Adrenal gland (tissue), 12 donors: ENCODE results near the gene FASTKD1. TPM values are rescaled to one million over a fixed set of nuclear protein-coding genes. Genes with fewer than 3 reads are reported as not detected.
"Not testable (repeated sequence)": the region's sequence is repeated elsewhere in the genome, so short reads cannot be mapped to it uniquely, and the experiment has no call there.

Source experiments
- DNase-seq, 7 donors: peaks; one replicate each; pipeline ENCODE4 v3.0.0-alpha.2; 2019 to 2020
- H3K27ac ChIP-seq, 5 donors: fragments of 200-600 bp; sonication (generic) in 4 of 5; 1 replicate in 3 of 5; 2 replicates in 2 of 5; pipeline versions ENCODE4 v1.5.1 to v1.8.0; 2016 to 2020; ENCODE audit warnings: mild to moderate bottlenecking in 1 of 5
- H3K27me3 ChIP-seq: fragments of 200-600 bp; 2 replicates; pipeline ENCODE4 v1.8.0; 2021
- H3K36me3 ChIP-seq, 2 donors: fragments of 200-600 bp; replicated peaks in 1 of 2; 1 replicate in 1 of 2; 2 replicates in 1 of 2; pipeline versions ENCODE4 v1.5.1 to v1.8.0; 2018 to 2022
- H3K4me1 ChIP-seq, 2 donors: fragments of 200-600 bp; replicated peaks in 1 of 2; 1 replicate in 1 of 2; 2 replicates in 1 of 2; pipeline versions ENCODE4 v1.5.1 to v1.8.0; 2018 to 2021
- H3K4me3 ChIP-seq, 4 donors: fragments of 200-600 bp; sonication (generic) in 3 of 4; one replicate each; pipeline ENCODE4 v1.5.1; 2016 to 2018
- H3K9me3 ChIP-seq, 3 donors: fragments of 200-600 bp; sonication (generic) in 1 of 3; replicated peaks in 1 of 3; 1 replicate in 2 of 3; 2 replicates in 1 of 3; pipeline versions ENCODE4 v1.5.1 to v1.8.0; 2016 to 2021
- POLR2A ChIP-seq, 2 donors: fragments of 450-650 bp; IDR thresholded peaks; one replicate each; pipeline ENCODE4 v1.6.1; 2017; ENCODE audit warnings: antibody characterized with exemption in 2 of 2, mild to moderate bottlenecking in 2 of 2, moderate library complexity in 1 of 2
- WGBS, 4 donors: extraction: QIAGEN DNeasy Blood & Tissue Kit in 2 of 4; methylation state at CpG; one replicate each; pipeline versions ENCODE4 v1.1.5 to v1.1.7; 2013 to 2017; 5-methylcytosine and 5-hydroxymethylcytosine counted together
- intact Hi-C, 2 donors: fragments of 100-400 bp; cut with DNase I; formaldehyde crosslinking; loops; one replicate each; pipeline versions ENCODE4 v1.14.1 to v1.15.0; 2022 to 2023
- polyA plus RNA-seq, 3 donors: library from polyadenylated mRNA; stranded (reverse); fragments of 200-250 nt in 2 of 3; fragments of 350-450 nt in 1 of 3; fragmentation: Illumina TruSeq in 1 of 3; extraction: RNeasy Lipid Tissue Mini Kit (QIAGEN cat#74804) in 1 of 3; gene quantifications; one replicate each; pipeline ENCODE4 v1.2.3, GENCODE V29; 2013 to 2014
- total RNA-seq, 9 donors: library from RNA; depleted of rRNA in 4 of 9; stranded (reverse); fragments of >200 nt in 4 of 9; fragments of 120-200 nt in 1 of 9; fragmentation: NEBNext Ultra II Directional in 1 of 9; extraction: Animal tissue kit (Norgen Biotek cat#: 25700) in 1 of 9; gene quantifications; one replicate each; pipeline versions ENCODE4 v1.1.0 to v1.2.4, GENCODE V29; 2013 to 2023
- TF ChIP-seq, protein P1 (sequence below), 6 experiments: fragments of 450-650 bp in 4 of 6; fragments of 200-600 bp in 2 of 6; sonication (generic) in 1 of 6; IDR thresholded peaks; 1 replicate in 5 of 6; 2 replicates in 1 of 6; pipeline versions ENCODE4 v1.5.1 to v1.8.0; 2016 to 2021; ENCODE audit warnings: antibody characterized with exemption in 6 of 6, mild to moderate bottlenecking in 2 of 6, moderate library complexity in 1 of 6
- donor health status: healthy with polysubstance abuse.
- donor health status: Bipolar disorder and iron deficiency.
- donor health status: DM: yes; HTN: yes; CAD: no.
- donor health status: DM: no; HTN: no; CAD: no.
- donor health status: DM: no; HTN: no; CAD: no.
- donor health status: DM: yes; HTN: yes; CAD: no.

FASTKD1 gene
- total and polyA plus RNA-seq, 12 donors: 5.9 to 121 (median 20.9) TPM

DNA sequence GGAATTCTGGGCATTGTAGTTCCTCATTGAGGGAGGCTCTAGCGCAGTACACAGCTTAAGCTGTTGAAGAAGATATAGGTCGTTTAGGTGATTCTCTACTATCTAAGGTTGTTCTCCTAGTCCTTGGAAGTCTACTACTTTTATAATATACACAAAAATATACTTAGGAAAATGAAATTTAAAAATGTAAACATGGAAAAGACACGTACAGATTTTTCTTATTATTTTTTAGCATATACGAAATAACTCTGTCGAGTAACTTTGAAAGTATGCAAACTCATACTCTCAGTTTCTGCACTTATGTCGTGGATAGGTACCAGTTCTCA is 272 bp upstream of the FASTKD1 start:
- no peak overlapping the region for H3K27ac ChIP-seq

DNA sequence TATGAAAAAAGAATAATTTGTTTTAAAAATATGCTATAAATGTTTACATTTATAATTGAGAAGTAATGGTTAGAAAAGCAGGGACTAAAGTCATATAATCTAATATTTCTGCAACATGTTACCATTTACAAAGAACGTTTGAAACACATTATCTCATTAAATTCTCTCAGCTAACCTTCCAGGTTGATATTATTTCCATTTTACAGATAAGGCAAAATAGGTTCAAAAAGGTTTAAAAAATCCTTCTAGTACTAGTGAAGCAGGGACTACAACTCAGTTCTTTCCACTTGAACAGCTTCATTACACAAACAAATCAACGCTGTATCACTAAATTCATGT is 875 bp downstream of the FASTKD1 start:
- Histone ChIP-seq H3K27ac (peak overlapping the region in 1 of 5 donors; percentile 68), H3K4me3 (peak overlapping the region in 2 of 4 donors; percentile 51 to 81), H3K36me3 (no peaks in the 10 kb centered on the region), H3K4me1 (peaks cover 5 to 14% of the 10 kb centered on the region in 2 donors), H3K27me3 (no peaks in the 10 kb centered on the region), H3K9me3 (no peaks in the 10 kb centered on the region)
- no peak for DNase-seq
- intact Hi-C loops: no loop called here
- WGBS, 4 donors: 18 to 37% (median 34%) methylated on average over 2 of the region's 2 CpGs
- TF ChIP-seq, protein P1, sequence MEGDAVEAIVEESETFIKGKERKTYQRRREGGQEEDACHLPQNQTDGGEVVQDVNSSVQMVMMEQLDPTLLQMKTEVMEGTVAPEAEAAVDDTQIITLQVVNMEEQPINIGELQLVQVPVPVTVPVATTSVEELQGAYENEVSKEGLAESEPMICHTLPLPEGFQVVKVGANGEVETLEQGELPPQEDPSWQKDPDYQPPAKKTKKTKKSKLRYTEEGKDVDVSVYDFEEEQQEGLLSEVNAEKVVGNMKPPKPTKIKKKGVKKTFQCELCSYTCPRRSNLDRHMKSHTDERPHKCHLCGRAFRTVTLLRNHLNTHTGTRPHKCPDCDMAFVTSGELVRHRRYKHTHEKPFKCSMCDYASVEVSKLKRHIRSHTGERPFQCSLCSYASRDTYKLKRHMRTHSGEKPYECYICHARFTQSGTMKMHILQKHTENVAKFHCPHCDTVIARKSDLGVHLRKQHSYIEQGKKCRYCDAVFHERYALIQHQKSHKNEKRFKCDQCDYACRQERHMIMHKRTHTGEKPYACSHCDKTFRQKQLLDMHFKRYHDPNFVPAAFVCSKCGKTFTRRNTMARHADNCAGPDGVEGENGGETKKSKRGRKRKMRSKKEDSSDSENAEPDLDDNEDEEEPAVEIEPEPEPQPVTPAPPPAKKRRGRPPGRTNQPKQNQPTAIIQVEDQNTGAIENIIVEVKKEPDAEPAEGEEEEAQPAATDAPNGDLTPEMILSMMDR (IDR thresholded peaks at IDR 0.05): no peak
- TF ChIP-seq POLR2A (IDR thresholded peaks at IDR 0.05): no peak

More for the DNA sequence above, 272 bp upstream of the FASTKD1 start:
- no peaks in the 10 kb centered on the region for H3K27me3 ChIP-seq
- 36 to 38% (median 38%) methylated on average over 6 of the region's 6 CpGs for WGBS, 4 donors
- peaks cover 5 to 14% of the 10 kb centered on the region in 2 donors for H3K4me1 ChIP-seq
- intact Hi-C loops: no loop called here
- peak overlapping the region in 2 of 4 donors; percentile 51 to 81 for H3K4me3 ChIP-seq
- TF ChIP-seq, protein P1 (IDR thresholded peaks at IDR 0.05): no peak
- no peak for TF ChIP-seq POLR2A (IDR thresholded peaks at IDR 0.05)
- no peaks in the 10 kb centered on the region for H3K9me3 ChIP-seq
- DNase-seq: no peak
- H3K36me3 ChIP-seq: no peaks in the 10 kb centered on the region

DNA sequence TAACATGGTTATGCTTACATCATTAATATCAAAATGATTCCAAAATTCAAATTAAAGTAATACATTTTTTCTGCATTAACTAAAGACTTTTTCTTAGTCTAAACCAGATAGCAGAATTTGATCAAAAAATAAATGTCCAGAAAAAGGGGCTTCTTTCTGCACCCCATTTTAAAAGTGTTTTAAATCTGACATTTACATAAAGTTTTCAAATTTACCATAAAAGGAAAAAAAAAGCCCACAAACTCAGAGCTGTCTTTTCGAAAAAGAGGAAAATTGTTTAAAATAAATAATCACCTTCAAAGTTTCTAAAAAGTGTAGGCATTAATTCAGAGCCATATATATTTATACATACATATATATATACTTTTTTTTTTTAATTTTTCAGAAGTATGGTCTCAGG is 1.5 kb downstream of the FASTKD1 start:
- Histone ChIP-seq H3K27me3 (no peaks in the 10 kb centered on the region), H3K4me1 (peaks cover 5 to 14% of the 10 kb centered on the region in 2 donors), H3K27ac (no peak overlapping the region), H3K9me3 (no peaks in the 10 kb centered on the region), H3K4me3 (no peak overlapping the region), H3K36me3 (no peaks in the 10 kb centered on the region)
- intact Hi-C loops: no loop called here
- 59 to 86% (median 74%) methylated on average over 1 of the region's 1 CpG for WGBS, 4 donors
- no peak for DNase-seq
- no peak for TF ChIP-seq POLR2A (IDR thresholded peaks at IDR 0.05)
- TF ChIP-seq, protein P1 (IDR thresholded peaks at IDR 0.05): no peak

DNA sequence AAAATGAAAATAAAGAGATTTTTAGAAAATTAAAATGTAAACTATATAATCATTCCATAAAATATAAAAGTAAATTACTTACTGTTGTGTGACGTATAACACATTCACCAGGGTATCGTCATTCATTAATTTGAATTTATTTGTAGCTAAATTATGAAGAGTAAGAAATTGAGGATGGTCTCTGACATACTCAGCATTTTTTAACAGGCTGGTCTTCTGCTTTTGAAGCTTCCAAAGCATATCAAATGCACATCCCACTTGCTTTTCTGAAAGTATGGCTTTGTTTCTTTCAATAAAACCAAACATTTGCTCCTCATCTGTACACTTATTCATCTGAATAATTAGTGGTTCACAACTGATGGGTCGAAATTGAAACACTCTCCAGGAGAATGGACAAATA is 2.1 kb downstream of the FASTKD1 start:
- Histone ChIP-seq H3K4me1 (peaks cover 5 to 14% of the 10 kb centered on the region in 2 donors), H3K9me3 (no peaks in the 10 kb centered on the region), H3K36me3 (no peaks in the 10 kb centered on the region), H3K27ac (no peak overlapping the region), H3K27me3 (no peaks in the 10 kb centered on the region), H3K4me3 (no peak overlapping the region)
- no peak for TF ChIP-seq POLR2A (IDR thresholded peaks at IDR 0.05)
- TF ChIP-seq, protein P1 (IDR thresholded peaks at IDR 0.05): no peak
- intact Hi-C loops: no loop called here
- no peak for DNase-seq
- WGBS, 4 donors: 92 to 98% (median 93%) methylated on average over 3 of the region's 3 CpGs

DNA sequence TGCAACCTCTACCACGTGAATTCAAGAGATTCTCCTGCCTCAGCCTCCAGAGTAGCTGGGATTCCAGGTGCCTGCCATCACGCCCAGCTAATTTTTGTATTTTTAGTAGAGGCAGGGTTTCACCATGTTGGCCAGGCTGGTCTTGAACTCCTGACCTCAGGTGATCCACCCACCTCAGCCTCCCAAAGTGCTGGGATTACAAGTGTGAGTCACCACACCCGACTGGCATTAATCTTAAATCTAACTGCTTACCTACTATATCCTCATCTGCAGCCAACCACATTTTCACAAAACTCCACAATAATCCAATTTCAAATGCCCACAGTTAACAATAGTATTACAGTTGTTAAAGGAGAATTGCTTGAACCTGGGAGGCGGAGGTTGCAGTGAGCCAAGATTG is 2.9 kb downstream of the FASTKD1 start:
- WGBS, 4 donors: 91 to 98% (median 93%) methylated on average over 4 of the region's 4 CpGs
- H3K36me3 ChIP-seq, H3K9me3 ChIP-seq, DNase-seq, H3K4me3 ChIP-seq, H3K27me3 ChIP-seq, H3K27ac ChIP-seq, intact Hi-C loops: not testable (repeated sequence)
- H3K4me1 ChIP-seq: peaks cover 5 to 14% of the 10 kb centered on the region in 2 donors
